ENCODE measurements around the gene ALK.

- TF ChIP-seq CTCF (conservative IDR thresholded peaks at IDR 0.05 in 1 of 2, IDR thresholded peaks at IDR 0.05 in 1 of 2; ENCODE audit: low read depth in 1 of 2, low read length in 2 of 2) (no peak), EZH2 (IDR thresholded peaks at IDR 0.05; ENCODE audit: low read length, missing control alignments) (no peak)
These were observed 674.7 kb downstream of the ALK start for GRCh38 chr2:29246383-29247300.
